ENCODE data around the gene PROS1.

DNA sequence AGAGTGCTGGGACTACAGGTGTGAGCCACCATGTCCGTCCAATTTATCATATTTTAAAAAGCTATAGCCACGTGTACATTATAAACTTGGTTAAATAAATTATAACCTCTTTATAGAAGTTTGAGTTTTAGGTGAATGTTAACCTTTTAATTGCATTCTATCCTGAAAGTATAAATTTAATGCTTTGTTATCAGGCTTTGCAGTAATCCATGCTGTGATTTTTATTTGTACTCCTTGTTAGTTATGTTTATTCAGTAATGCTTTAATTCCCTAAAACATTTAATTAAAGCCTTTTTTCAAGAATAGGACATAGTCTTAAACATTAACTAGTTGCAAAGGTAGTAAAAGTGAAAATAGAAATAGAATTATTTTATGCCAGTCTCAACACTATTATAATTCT is 17.9 kb upstream of the PROS1 start:
- TF ChIP-seq, protein P1, sequence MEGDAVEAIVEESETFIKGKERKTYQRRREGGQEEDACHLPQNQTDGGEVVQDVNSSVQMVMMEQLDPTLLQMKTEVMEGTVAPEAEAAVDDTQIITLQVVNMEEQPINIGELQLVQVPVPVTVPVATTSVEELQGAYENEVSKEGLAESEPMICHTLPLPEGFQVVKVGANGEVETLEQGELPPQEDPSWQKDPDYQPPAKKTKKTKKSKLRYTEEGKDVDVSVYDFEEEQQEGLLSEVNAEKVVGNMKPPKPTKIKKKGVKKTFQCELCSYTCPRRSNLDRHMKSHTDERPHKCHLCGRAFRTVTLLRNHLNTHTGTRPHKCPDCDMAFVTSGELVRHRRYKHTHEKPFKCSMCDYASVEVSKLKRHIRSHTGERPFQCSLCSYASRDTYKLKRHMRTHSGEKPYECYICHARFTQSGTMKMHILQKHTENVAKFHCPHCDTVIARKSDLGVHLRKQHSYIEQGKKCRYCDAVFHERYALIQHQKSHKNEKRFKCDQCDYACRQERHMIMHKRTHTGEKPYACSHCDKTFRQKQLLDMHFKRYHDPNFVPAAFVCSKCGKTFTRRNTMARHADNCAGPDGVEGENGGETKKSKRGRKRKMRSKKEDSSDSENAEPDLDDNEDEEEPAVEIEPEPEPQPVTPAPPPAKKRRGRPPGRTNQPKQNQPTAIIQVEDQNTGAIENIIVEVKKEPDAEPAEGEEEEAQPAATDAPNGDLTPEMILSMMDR (optimal IDR thresholded peaks at IDR 0.05 in 1 of 3, IDR thresholded peaks at IDR 0.05 in 1 of 3, conservative IDR thresholded peaks at IDR 0.05 in 1 of 3; ENCODE audit: extremely low read depth in 1 of 3, insufficient read depth in 2 of 3, low read length in 3 of 3) = no peak
- TF ChIP-seq EZH2 (IDR thresholded peaks at IDR 0.05; ENCODE audit: low read length) = no peak
